ENCODE data around the gene SLC16A6. TPM values are rescaled to one million over a fixed set of nuclear protein-coding genes. Genes with fewer than 3 reads are reported as not detected.

SLC16A6 gene
- total RNA-seq, 6 donors from 2014 or later: 2.4 to 9.9 (median 6.5) TPM

GRCh38 chr17:68295086-68295485, 4.2 kb upstream of the SLC16A6 start:
- ATAC-seq (ENCODE audit: low FRiP score in 2 of 2) (no peak), DNase-seq (no peak)
- 90 to 91% methylated on average over 7 of the region's 7 CpGs for WGBS, 2 donors
- Histone ChIP-seq H3K36me3 (no peaks in the 10 kb centered on the region), H3K27ac (no peak overlapping the region), H3K4me1 (peaks cover 19 to 29% (median 27%) of the 10 kb centered on the region in 4 donors), H3K9me3 (no peaks in the 10 kb centered on the region), H3K4me3 (no peak overlapping the region), H3K27me3 (peaks cover 0 to 22% (median 8%) of the 10 kb centered on the region in 4 donors)
- TF ChIP-seq CTCF (IDR thresholded peaks at IDR 0.05): no peak

- Histone ChIP-seq H3K4me1 (peaks cover 19 to 33% (median 28%) of the 10 kb centered on the region in 4 donors), H3K9me3 (no peaks in the 10 kb centered on the region), H3K36me3 (no peaks in the 10 kb centered on the region), H3K4me3 (no peak overlapping the region), H3K27me3 (peaks cover 0 to 22% (median 8%) of the 10 kb centered on the region in 4 donors), H3K27ac (no peak overlapping the region)
- ATAC-seq (ENCODE audit: low FRiP score in 2 of 2): no peak
- TF ChIP-seq POLR2A (IDR thresholded peaks at IDR 0.05) (no peak), POLR2AphosphoS5 (IDR thresholded peaks at IDR 0.05) (no peak), EP300 (IDR thresholded peaks at IDR 0.05) (no peak), CTCF (IDR thresholded peaks at IDR 0.05) (no peak)
- WGBS, 2 donors: 88 to 90% methylated on average over 4 of the region's 4 CpGs
- no peak for DNase-seq
These were observed 3.7 kb upstream of the SLC16A6 start for GRCh38 chr17:68294617-68295016.

GRCh38 chr17:68294196-68294555, 3.2 kb upstream of the SLC16A6 start:
- no peaks in the 10 kb centered on the region for H3K9me3 ChIP-seq
- peaks cover 0 to 22% (median 8%) of the 10 kb centered on the region in 4 donors for H3K27me3 ChIP-seq
- H3K36me3 ChIP-seq: no peaks in the 10 kb centered on the region
- no peak overlapping the region for H3K4me3 ChIP-seq
- TF ChIP-seq POLR2A (IDR thresholded peaks at IDR 0.05) (no peak), CTCF (IDR thresholded peaks at IDR 0.05) (no peak), POLR2AphosphoS5 (IDR thresholded peaks at IDR 0.05) (no peak), EP300 (IDR thresholded peaks at IDR 0.05) (no peak)
- WGBS, 2 donors: 85 to 86% methylated on average over 3 of the region's 3 CpGs
- DNase-seq (no peak), ATAC-seq (ENCODE audit: low FRiP score in 2 of 2) (no peak)
- peaks cover 19 to 37% (median 28%) of the 10 kb centered on the region in 4 donors for H3K4me1 ChIP-seq
- H3K27ac ChIP-seq: no peak overlapping the region

GRCh38 chr17:68293490-68294195, 2.7 kb upstream of the SLC16A6 start:
- Histone ChIP-seq H3K36me3 (no peaks in the 10 kb centered on the region), H3K27ac (peak overlapping the region in 1 of 4 donors; percentile 88), H3K9me3 (no peaks in the 10 kb centered on the region), H3K27me3 (peaks cover 0 to 22% (median 8%) of the 10 kb centered on the region in 4 donors), H3K4me3 (no peak overlapping the region), H3K4me1 (peaks cover 19 to 39% (median 29%) of the 10 kb centered on the region in 4 donors)
- TF ChIP-seq EP300 (IDR thresholded peaks at IDR 0.05): no peak
- no peak for TF ChIP-seq POLR2AphosphoS5 (IDR thresholded peaks at IDR 0.05)
- 94 to 96% methylated on average over 6 of the region's 6 CpGs for WGBS, 2 donors
- DNase-seq: no peak
- ATAC-seq (ENCODE audit: low FRiP score in 2 of 2): no peak

GRCh38 chr17:68292689-68293040, 1.7 kb upstream of the SLC16A6 start:
- Histone ChIP-seq H3K9me3 (no peaks in the 10 kb centered on the region), H3K36me3 (no peaks in the 10 kb centered on the region), H3K4me3 (peak overlapping the region in 3 of 4 donors; percentile 63 to 68 (median 64)), H3K27ac (peak overlapping the region; percentile 87 to 97 (median 92)), H3K4me1 (peaks cover 19 to 39% (median 29%) of the 10 kb centered on the region in 4 donors), H3K27me3 (peaks cover 0 to 22% (median 8%) of the 10 kb centered on the region in 4 donors)
- 49 to 57% methylated on average over 9 of the region's 9 CpGs for WGBS, 2 donors
- DNase-seq (no peak), ATAC-seq (ENCODE audit: low FRiP score in 2 of 2) (no peak)
- TF ChIP-seq CTCF (IDR thresholded peaks at IDR 0.05) (no peak), EP300 (IDR thresholded peaks at IDR 0.05) (no peak), POLR2A (IDR thresholded peaks at IDR 0.05) (no peak), POLR2AphosphoS5 (IDR thresholded peaks at IDR 0.05) (no peak)
